Inflammatory macrophage treated with lipopolysaccharide for 1 hour (primary cell): Measurements from ENCODE around the gene FN1.
"Not testable (repeated sequence)": the region's sequence is repeated elsewhere in the genome, so short reads cannot be mapped to it uniquely, and the experiment has no call there.

Experiments used
- DNase-seq, 2 donors: peaks; one replicate each; pipeline ENCODE4 v3.0.0-alpha.2; 2020 to 2022

FN1 gene

GRCh38 chr2:215422676-215423075 is 13.2 kb downstream of the FN1 start:
- no peak for DNase-seq

GRCh38 chr2:215421859-215422461 is 13.9 kb downstream of the FN1 start:
- no peak for DNase-seq

- no peak for DNase-seq
These were observed 15.4 kb downstream of the FN1 start for GRCh38 chr2:215420471-215420935.

GRCh38 chr2:215419769-215420470 is 15.9 kb downstream of the FN1 start:
- DNase-seq: no peak

- DNase-seq: no peak
These were observed 16.8 kb downstream of the FN1 start for GRCh38 chr2:215419113-215419512.

- DNase-seq: peak in 1 of 2 donors; percentile 35
These were observed 17.6 kb downstream of the FN1 start for GRCh38 chr2:215418064-215418963.

- no peak for DNase-seq
These were observed 18.4 kb downstream of the FN1 start for GRCh38 chr2:215417400-215417951.

- no peak for DNase-seq
These were observed 19.2 kb downstream of the FN1 start for GRCh38 chr2:215416656-215417055.

- DNase-seq: no peak
These were observed 19.9 kb downstream of the FN1 start for GRCh38 chr2:215415820-215416577.

- no peak for DNase-seq
These were observed 20.6 kb downstream of the FN1 start for GRCh38 chr2:215415218-215415617.

GRCh38 chr2:215414674-215415073 is 21.2 kb downstream of the FN1 start:
- DNase-seq: no peak

GRCh38 chr2:215413974-215414373 is 21.9 kb downstream of the FN1 start:
- DNase-seq: no peak

- DNase-seq: no peak
These were observed 22.4 kb downstream of the FN1 start for GRCh38 chr2:215413484-215413777.

GRCh38 chr2:215411941-215412743 is 23.7 kb downstream of the FN1 start:
- DNase-seq: no peak

GRCh38 chr2:215410932-215411285 is 25.0 kb downstream of the FN1 start:
- DNase-seq: peak; percentile 49 to 56

GRCh38 chr2:215410181-215410931 is 25.5 kb downstream of the FN1 start:
- not testable (repeated sequence) for DNase-seq

- DNase-seq: no peak
These were observed 26.3 kb downstream of the FN1 start for GRCh38 chr2:215409331-215410127.

- DNase-seq: not testable (repeated sequence)
These were observed 27.4 kb downstream of the FN1 start for GRCh38 chr2:215408441-215408840.

- no peak for DNase-seq
These were observed 28.1 kb downstream of the FN1 start for GRCh38 chr2:215407590-215408264.

GRCh38 chr2:215407061-215407460 is 28.8 kb downstream of the FN1 start:
- DNase-seq: no peak
